Measurements from ENCODE around the gene RANBP10.

GRCh38 chr16:67740391-67740790 lies 66.0 kb downstream of the RANBP10 start:
- TF ChIP-seq HHEX (CRISPR knock-in tag; IDR thresholded peaks at IDR 0.05) (no peak), HCFC1 (IDR thresholded peaks at IDR 0.05; ENCODE audit: low read depth, low read length) (no peak), GTF2F1 (IDR thresholded peaks at IDR 0.05; ENCODE audit: low read length) (no peak), ARNT2 (CRISPR knock-in tag; IDR thresholded peaks at IDR 0.05; ENCODE audit: low read depth) (no peak), ZNF280B (CRISPR knock-in tag; IDR thresholded peaks at IDR 0.05; ENCODE audit: borderline replicate concordance) (no peak), ZFP1 (CRISPR knock-in tag; IDR thresholded peaks at IDR 0.05) (no peak)

Measured in HepG2 (cell line).